Activated naive CD8-positive, alpha-beta T cell treated with anti-CD3 and anti-CD28 coated beads, Interleukin-2, amount 10 ng/mL, durations not matched to agents 7 days and 5 days (primary cell): ENCODE measurements around the gene MPPED2. TPM values are rescaled to one million over a fixed set of nuclear protein-coding genes. Genes with fewer than 3 reads are reported as not detected.

Experiments used
- ATAC-seq: fragments of 150-1000 bp; cut with Tn5 transposase; one replicate; pipeline ENCODE4 v1.10.0; 2021; ENCODE audit warnings: low read depth, moderate library complexity
- POLR2A ChIA-PET: fragments of 350-600 bp; sonication (Branson Sonifier 250); formaldehyde crosslinking; loops from one replicate; lab custom pipeline; 2021; ENCODE audit warnings: antibody characterized with exemption; lab: Charles Lee
- DNase-seq: peaks from one replicate; pipeline ENCODE4 v3.0.0; 2021
- H3K27ac Mint-ChIP-seq: one replicate; pipeline ENCODE4 v1.8.0; 2022; ENCODE audit warnings: mild to moderate bottlenecking, mixed read lengths
- H3K27me3 Mint-ChIP-seq: one replicate; pipeline ENCODE4 v1.8.0; 2022; ENCODE audit warnings: mild to moderate bottlenecking, moderate library complexity, mixed read lengths
- H3K36me3 Mint-ChIP-seq: one replicate; pipeline ENCODE4 v1.8.0; 2021; ENCODE audit warnings: mild to moderate bottlenecking, mixed read lengths
- H3K4me1 Mint-ChIP-seq: one replicate; pipeline ENCODE4 v1.8.0; 2021; ENCODE audit warnings: mixed read lengths
- H3K4me3 Mint-ChIP-seq: one replicate; pipeline ENCODE4 v1.8.0; 2022; ENCODE audit warnings: mild to moderate bottlenecking, moderate library complexity, mixed read lengths
- H3K9me3 Mint-ChIP-seq: one replicate; pipeline ENCODE4 v1.8.0; 2021; ENCODE audit warnings: mixed read lengths
- total RNA-seq, 2 experiments: library from RNA; stranded (reverse); gene quantifications; one replicate each; pipeline ENCODE4 v1.2.3, GENCODE V29; 2021

Gene MPPED2
- total RNA-seq, 2 experiments from 2014 or later, result not detected

DNA sequence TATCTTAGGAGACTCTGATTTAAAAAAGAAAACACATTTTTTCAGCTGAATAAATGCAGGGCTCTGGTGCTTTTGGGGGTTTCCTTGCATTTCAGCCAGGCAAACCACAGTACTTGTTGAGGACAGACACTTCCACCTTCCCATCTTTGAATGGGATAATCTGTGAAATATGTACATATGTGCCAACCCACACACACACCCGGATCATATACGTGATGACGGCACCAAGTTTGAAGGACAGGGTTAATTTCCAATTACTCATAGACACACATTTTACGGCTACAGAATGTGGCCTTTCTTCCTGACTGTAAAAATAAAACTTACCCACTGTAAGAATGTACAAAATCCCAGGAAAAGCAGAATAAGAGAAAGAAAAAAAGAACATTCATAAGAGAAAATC lies 104.4 kb downstream of the MPPED2 start:
- no peak for ATAC-seq
- Mint-ChIP-seq H3K4me3 (no peak overlapping the region), H3K4me1 (no peaks in the 10 kb centered on the region), H3K9me3 (no peaks in the 10 kb centered on the region), H3K27ac (no peak overlapping the region), H3K36me3 (no peaks in the 10 kb centered on the region), H3K27me3 (peaks cover 14% of the 10 kb centered on the region)
- DNase-seq, result no peak
- POLR2A ChIA-PET, result no interaction called here

DNA sequence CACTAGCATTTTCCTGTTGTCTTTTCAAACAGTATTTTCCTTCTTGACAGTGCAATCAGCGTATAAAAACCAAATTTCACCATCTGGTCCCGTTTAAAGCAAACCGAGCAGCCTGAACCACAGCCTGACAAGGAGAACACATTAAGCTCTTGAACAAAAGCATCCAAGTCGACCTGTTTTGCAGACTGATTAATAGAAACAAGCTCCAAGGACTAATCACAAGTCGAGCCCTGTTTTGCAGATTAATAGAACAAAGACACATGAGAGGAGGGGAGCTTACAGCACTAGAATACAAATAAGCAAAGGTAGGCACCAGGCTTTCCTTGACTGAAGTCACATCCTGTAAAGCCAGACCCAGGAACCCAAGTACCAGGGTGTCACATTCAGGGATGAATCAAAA lies 104.8 kb downstream of the MPPED2 start:
- Mint-ChIP-seq H3K27ac (no peak overlapping the region), H3K27me3 (peaks cover 14% of the 10 kb centered on the region), H3K36me3 (no peaks in the 10 kb centered on the region), H3K4me3 (no peak overlapping the region), H3K9me3 (no peaks in the 10 kb centered on the region), H3K4me1 (no peaks in the 10 kb centered on the region)
- no peak for ATAC-seq
- DNase-seq, result no peak
- POLR2A ChIA-PET, result no interaction called here

DNA sequence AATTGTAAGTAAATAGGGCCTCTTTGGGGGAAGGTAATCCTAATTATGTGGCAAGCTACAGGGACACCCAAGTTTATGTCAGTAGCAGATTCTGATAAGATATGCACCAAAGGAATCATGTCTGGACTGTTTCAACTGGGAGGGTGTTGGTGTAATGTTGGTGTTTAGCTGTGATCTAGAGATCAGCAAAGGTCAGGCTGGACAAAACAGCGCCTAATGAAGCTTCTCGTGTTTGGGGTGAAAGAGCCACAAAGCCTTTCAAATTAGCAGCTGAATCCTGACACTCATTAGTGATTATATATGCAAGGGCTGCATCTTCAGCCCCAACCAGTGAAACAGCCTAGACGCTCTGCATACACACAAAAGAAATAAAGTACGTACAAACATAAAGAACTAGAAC lies 106.3 kb downstream of the MPPED2 start:
- Mint-ChIP-seq H3K4me1 (no peaks in the 10 kb centered on the region), H3K4me3 (no peak overlapping the region), H3K36me3 (no peaks in the 10 kb centered on the region), H3K27me3 (peaks cover 14% of the 10 kb centered on the region), H3K27ac (no peak overlapping the region), H3K9me3 (no peaks in the 10 kb centered on the region)
- no peak for DNase-seq
- ATAC-seq, result no peak
- POLR2A ChIA-PET, result no interaction called here

DNA sequence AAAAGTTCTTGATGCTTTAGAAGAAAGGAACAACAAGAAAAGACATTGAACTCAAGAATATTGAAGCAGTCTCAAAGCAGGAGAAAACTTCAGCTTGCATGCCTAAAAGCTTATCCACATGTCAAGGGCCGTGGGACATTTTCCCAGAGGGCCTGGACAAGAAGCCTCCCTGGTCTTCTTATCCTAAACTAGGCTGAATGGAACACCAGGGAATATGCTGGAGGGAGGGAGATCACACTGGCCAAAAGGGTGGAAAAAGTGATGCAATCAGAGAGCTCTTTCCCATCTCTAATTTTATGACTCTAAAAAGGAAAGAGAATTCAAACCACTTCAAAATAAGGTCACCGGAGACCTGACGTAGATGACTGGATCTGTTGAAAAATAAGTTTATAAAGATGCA lies 107.2 kb downstream of the MPPED2 start:
- POLR2A ChIA-PET, result no interaction called here
- Mint-ChIP-seq H3K27ac (no peak overlapping the region), H3K4me3 (no peak overlapping the region), H3K36me3 (no peaks in the 10 kb centered on the region), H3K27me3 (peaks cover 11% of the 10 kb centered on the region), H3K4me1 (no peaks in the 10 kb centered on the region), H3K9me3 (no peaks in the 10 kb centered on the region)
- DNase-seq (no peak), ATAC-seq (no peak)

DNA sequence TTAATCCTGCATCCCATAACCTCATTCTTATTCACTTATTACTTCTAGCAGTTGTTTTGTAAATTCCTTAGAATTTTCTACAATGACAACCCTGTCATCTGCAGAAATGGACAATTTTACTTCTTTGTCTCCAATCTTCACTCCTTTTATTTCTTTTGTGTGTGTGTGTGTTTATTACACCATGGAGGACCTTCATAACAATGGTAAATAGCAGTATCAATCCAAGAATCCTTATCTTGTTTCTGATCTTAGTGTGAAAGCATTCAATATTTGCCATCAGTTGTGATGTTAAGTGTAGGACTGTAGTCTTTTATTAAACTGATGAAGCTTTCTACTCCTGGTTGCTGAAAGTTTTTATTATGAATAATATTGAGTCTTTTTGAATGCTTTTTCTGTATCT lies 109.1 kb downstream of the MPPED2 start:
- no peak for ATAC-seq
- no peaks in the 10 kb centered on the region for H3K36me3 Mint-ChIP-seq
- no peak for DNase-seq
- H3K4me3 Mint-ChIP-seq, result no peak overlapping the region
- H3K27me3 Mint-ChIP-seq, result peaks cover 10% of the 10 kb centered on the region
- POLR2A ChIA-PET, result no interaction called here
- no peaks in the 10 kb centered on the region for H3K4me1 Mint-ChIP-seq
- no peak overlapping the region for H3K27ac Mint-ChIP-seq
- H3K9me3 Mint-ChIP-seq, result no peaks in the 10 kb centered on the region

DNA sequence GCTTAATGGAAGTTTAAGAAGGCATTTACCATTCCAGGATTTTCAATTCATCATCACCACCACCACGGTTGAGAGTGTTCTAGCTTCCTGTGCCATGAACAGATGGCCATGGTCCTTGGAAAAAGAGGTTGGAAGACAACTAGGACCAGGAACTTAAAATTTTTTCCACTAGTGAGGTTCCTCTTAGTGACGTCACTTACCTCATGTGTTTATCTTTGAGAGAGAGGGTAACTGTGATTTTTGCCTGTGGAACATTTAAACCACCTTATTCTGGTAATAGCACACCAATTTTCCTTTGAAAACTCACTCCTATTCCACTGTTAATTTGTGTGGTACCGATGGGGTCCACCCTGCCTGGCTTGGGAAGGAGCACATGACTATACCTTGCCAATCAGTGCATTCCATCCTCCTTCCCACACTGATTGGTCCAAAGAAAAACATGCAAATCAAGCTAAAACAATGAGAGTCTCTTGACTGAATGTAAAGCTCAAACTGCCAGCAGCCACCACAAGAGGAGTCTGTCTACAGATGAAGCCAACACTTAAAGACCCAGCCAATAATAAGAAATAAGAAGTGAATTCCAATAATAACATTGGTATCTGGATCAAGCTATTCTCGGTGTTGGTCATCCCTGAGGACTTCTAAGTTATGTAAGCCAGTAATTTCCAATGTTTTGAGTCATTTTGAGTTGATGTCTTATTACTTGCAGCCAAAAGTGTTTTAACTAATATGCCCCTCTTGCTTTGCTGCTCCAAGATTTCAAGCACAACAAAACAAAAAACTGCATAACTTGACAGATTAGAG lies 111.8 kb downstream of the MPPED2 start:
- DNase-seq (no peak), ATAC-seq (no peak)
- H3K27me3 Mint-ChIP-seq, result peaks cover 7% of the 10 kb centered on the region
- H3K27ac Mint-ChIP-seq, result no peak overlapping the region
- H3K36me3 Mint-ChIP-seq, result no peaks in the 10 kb centered on the region
- POLR2A ChIA-PET, result no interaction called here
- H3K4me3 Mint-ChIP-seq, result no peak overlapping the region
- no peaks in the 10 kb centered on the region for H3K4me1 Mint-ChIP-seq
- no peaks in the 10 kb centered on the region for H3K9me3 Mint-ChIP-seq

DNA sequence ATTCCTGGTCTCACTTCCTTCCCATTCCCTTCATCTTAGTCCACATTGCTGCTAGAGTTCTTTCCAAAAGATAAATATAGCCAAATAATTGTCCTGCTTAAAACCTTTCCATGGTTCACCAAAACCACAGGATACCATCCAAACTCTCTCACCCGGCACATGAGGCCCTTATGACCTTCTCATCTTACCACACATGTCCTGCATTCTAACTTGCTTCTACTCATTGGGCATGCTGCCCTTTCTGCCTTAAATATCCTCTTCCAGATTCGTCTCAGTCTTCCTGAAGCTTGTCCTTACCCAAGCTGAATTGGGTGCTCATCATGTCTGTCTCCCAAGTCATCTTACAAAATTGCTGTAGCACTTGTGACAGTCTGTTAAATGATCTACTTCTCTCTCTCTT lies 114.9 kb downstream of the MPPED2 start:
- peaks cover 9% of the 10 kb centered on the region for H3K27me3 Mint-ChIP-seq
- H3K4me1 Mint-ChIP-seq, result no peaks in the 10 kb centered on the region
- no peak overlapping the region for H3K4me3 Mint-ChIP-seq
- ATAC-seq (no peak), DNase-seq (no peak)
- no peak overlapping the region for H3K27ac Mint-ChIP-seq
- POLR2A ChIA-PET, result no interaction called here
- H3K9me3 Mint-ChIP-seq, result no peaks in the 10 kb centered on the region
- no peaks in the 10 kb centered on the region for H3K36me3 Mint-ChIP-seq

DNA sequence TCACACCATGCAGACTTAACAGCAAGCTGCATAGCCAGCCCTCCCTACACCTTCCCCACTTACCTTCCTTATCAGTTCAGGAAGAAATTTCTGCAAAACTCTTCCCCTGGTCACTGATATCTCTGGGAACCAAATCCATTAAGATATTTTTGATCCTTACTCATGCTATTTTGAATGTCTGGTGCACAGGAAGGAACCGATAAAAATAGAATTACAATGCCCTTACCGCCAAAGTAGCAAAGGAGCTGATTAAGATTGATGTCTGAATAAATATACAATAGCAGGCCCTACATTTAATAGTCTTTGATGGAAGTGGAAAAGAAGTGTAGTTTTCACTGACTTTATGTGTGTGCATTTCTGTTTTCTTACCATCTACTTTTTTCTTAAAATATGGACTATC lies 117.3 kb downstream of the MPPED2 start:
- POLR2A ChIA-PET, result no interaction called here
- no peak for ATAC-seq
- DNase-seq, result no peak
- Mint-ChIP-seq H3K27ac (no peak overlapping the region), H3K4me1 (no peaks in the 10 kb centered on the region), H3K27me3 (peaks cover 9% of the 10 kb centered on the region), H3K4me3 (no peak overlapping the region), H3K9me3 (no peaks in the 10 kb centered on the region), H3K36me3 (no peaks in the 10 kb centered on the region)

DNA sequence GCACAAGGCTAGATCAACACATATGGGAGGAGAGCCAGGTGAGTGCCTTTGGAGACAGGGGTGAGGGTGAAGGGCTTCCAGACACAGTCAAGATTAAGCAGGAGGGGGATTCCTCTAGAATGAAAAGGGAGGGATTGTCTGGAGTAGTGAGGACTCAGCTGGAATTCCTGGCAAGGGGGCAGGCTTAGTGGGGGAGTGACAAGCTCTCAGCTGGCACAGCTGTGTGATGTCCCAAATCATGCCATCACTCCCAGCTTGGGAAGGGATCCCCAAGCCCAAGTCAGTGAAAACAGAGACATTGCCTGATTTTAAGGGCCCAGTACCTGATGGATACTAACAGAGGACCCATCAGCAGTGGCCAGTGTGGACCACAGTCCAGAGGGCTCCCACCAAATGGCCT lies 119.0 kb downstream of the MPPED2 start:
- H3K4me3 Mint-ChIP-seq, result no peak overlapping the region
- no peak for DNase-seq
- H3K9me3 Mint-ChIP-seq, result peaks cover 1% of the 10 kb centered on the region
- no peaks in the 10 kb centered on the region for H3K36me3 Mint-ChIP-seq
- no peak overlapping the region for H3K27ac Mint-ChIP-seq
- no peak for ATAC-seq
- POLR2A ChIA-PET, result no interaction called here
- H3K4me1 Mint-ChIP-seq, result peaks cover under 1% of the 10 kb centered on the region
- peaks cover 6% of the 10 kb centered on the region for H3K27me3 Mint-ChIP-seq

DNA sequence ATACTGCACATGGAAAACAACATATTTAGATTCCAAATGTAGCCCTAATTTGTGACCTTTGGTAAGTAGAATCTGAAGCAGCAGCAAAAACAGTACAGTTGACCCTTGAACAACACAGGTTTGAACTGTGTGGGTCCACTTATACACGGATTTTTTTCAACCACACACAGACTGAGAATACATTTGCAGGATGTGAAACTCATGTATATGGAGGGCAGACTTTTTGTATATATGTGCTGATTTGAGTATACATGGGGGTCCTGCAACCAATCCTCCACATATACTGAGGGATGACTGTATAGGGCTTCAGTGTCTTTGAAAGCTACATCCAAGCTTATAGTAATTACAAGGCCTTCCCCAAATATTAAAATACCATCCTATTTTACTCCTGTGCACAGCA lies 120.5 kb downstream of the MPPED2 start:
- no peak overlapping the region for H3K4me3 Mint-ChIP-seq
- no peaks in the 10 kb centered on the region for H3K36me3 Mint-ChIP-seq
- POLR2A ChIA-PET, result no interaction called here
- no peak overlapping the region for H3K27ac Mint-ChIP-seq
- peaks cover 1% of the 10 kb centered on the region for H3K9me3 Mint-ChIP-seq
- peaks cover 2% of the 10 kb centered on the region for H3K4me1 Mint-ChIP-seq
- no peak for ATAC-seq
- no peak for DNase-seq
- peaks cover 6% of the 10 kb centered on the region for H3K27me3 Mint-ChIP-seq

DNA sequence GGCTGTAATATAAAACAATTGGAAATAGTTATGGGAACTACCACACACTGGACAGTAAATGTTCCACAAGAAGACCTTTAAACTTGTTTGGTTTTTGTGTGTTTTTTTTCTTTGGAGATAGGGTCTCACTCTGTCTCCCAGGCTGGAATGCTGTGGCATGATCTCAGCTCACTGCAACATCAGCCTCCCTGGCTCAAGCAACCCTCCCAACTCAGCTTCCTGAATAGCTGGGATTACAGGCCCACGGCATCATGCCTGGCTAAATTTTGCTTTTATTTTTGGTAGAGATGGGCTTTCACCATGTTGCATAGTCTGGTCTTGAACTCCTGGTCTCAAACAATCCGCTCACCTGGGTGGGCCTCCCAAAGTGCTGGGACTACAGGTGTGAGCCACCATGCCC lies 121.0 kb downstream of the MPPED2 start:
- POLR2A ChIA-PET, result no interaction called here
- H3K9me3 Mint-ChIP-seq, result peaks cover 1% of the 10 kb centered on the region
- no peak overlapping the region for H3K27ac Mint-ChIP-seq
- H3K4me1 Mint-ChIP-seq, result peaks cover 2% of the 10 kb centered on the region
- no peak overlapping the region for H3K4me3 Mint-ChIP-seq
- no peaks in the 10 kb centered on the region for H3K36me3 Mint-ChIP-seq
- peaks cover 6% of the 10 kb centered on the region for H3K27me3 Mint-ChIP-seq
- ATAC-seq (no peak), DNase-seq (no peak)

DNA sequence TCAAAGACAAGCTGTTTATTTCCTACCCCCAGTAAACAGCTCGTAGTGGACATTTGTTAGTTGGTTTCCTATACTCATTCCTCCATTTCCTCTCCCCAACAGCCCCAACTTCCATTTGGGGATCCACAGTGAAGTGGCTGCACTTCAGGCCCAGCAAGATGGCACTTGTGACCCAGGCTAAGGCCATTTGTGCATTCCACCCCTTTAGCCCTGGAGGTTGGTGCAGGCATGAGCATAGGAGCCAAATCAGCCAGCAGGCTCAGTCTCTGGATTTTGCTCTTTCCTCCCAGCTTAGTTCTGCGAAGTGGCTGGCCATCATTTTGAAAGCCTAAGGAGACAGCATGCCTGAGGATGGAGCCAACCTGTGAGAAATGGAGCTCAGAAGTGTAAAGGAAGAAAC lies 122.9 kb downstream of the MPPED2 start:
- DNase-seq, result no peak
- Mint-ChIP-seq H3K9me3 (peaks cover 1% of the 10 kb centered on the region), H3K27me3 (peaks cover 5% of the 10 kb centered on the region), H3K4me3 (no peak overlapping the region), H3K36me3 (no peaks in the 10 kb centered on the region), H3K4me1 (peaks cover 6% of the 10 kb centered on the region), H3K27ac (no peak overlapping the region)
- POLR2A ChIA-PET, result no interaction called here
- no peak for ATAC-seq

DNA sequence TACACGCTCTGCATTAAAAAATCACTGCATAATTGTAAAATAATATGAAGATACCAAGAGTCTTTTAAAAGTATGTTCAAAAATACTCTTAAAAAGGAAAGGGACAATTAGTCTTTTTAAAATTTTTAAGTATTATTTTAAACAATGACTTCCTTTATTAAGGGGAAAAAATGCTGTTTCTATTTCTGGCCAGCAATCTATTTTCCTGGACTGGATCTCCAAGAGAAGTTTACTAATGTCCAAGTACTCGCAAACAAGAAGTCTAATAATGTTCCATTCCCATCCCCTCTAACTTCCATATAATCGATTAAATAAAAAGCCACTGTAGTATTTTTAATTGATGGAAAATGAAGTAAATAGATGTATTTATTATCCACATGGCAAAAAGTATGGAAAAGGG lies 123.7 kb downstream of the MPPED2 start:
- no peak for ATAC-seq
- H3K27ac Mint-ChIP-seq, result no peak overlapping the region
- POLR2A ChIA-PET, result no interaction called here
- no peaks in the 10 kb centered on the region for H3K36me3 Mint-ChIP-seq
- H3K4me3 Mint-ChIP-seq, result no peak overlapping the region
- peaks cover 4% of the 10 kb centered on the region for H3K27me3 Mint-ChIP-seq
- peaks cover 6% of the 10 kb centered on the region for H3K4me1 Mint-ChIP-seq
- peaks cover 1% of the 10 kb centered on the region for H3K9me3 Mint-ChIP-seq
- no peak for DNase-seq

DNA sequence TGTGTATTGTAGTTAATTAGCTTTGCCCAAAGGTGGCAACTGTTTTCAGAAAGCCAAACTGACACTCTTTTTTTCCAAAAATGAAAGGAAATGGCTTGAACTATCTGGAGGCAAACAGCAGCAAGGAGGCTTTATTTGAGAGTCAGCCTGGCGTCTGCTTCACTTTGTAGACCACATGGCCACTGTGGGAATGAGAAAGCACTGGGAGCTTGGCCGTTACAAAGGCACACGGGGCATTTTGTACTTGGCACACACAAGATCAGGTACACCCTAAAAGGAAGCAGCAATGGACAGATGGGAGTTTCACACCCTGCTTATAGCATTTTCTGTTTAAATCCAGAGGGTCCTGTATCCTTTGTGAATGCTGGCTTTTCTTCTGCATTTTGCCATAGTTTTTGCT lies 126.3 kb downstream of the MPPED2 start:
- Mint-ChIP-seq H3K4me3 (no peak overlapping the region), H3K36me3 (no peaks in the 10 kb centered on the region), H3K9me3 (peaks cover 1% of the 10 kb centered on the region), H3K4me1 (peaks cover 6% of the 10 kb centered on the region), H3K27me3 (peaks cover 3% of the 10 kb centered on the region), H3K27ac (no peak overlapping the region)
- DNase-seq (no peak), ATAC-seq (no peak)
- POLR2A ChIA-PET, result no interaction called here
